BE2C (cell line): ENCODE results near the gene CEACAM5.
"Not testable (repeated sequence)": the region's sequence is repeated elsewhere in the genome, so short reads cannot be mapped to it uniquely, and the experiment has no call there.

Experiments used
- DNase-seq: peaks from one replicate; pipeline ENCODE4 v3.0.0-alpha.2; 2020
- H3K27me3 ChIP-seq: fragments of 250-450 bp; sonication (Bioruptor Pico); 2 replicates; pipeline ENCODE4 v1.5.1; 2020; ENCODE audit warnings: mild to moderate bottlenecking
- H3K36me3 ChIP-seq: fragments of 250-450 bp; sonication (Bioruptor Pico); 2 replicates; pipeline ENCODE4 v1.5.1; 2020; ENCODE audit warnings: mild to moderate bottlenecking
- H3K4me1 ChIP-seq: fragments of 250-450 bp; sonication (Bioruptor Pico); 2 replicates; pipeline ENCODE4 v1.5.1; 2020
- H3K4me3 ChIP-seq: 2 replicates; pipeline ENCODE4 v1.5.1; 2011; ENCODE audit warnings: low read depth, low read length
- H3K9me3 ChIP-seq: fragments of 250-450 bp; sonication (Bioruptor Pico); 2 replicates; pipeline ENCODE4 v1.5.1; 2020
- TF ChIP-seq, protein P1 (sequence below): IDR thresholded peaks from 2 replicates; pipeline ENCODE4 v1.5.1; 2012; ENCODE audit warnings: mild to moderate bottlenecking, low read depth, low read length

CEACAM5 gene

DNA sequence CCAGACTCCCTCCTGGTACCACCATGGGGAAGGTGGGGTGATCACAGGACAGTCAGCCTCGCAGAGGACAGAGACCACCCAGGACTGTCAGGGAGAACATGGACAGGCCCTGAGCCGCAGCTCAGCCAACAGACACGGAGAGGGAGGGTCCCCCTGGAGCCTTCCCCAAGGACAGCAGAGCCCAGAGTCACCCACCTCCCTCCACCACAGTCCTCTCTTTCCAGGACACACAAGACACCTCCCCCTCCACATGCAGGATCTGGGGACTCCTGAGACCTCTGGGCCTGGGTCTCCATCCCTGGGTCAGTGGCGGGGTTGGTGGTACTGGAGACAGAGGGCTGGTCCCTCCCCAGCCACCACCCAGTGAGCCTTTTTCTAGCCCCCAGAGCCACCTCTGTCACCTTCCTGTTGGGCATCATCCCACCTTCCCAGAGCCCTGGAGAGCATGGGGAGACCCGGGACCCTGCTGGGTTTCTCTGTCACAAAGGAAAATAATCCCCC is 505 bp upstream of the CEACAM5 start:
- H3K4me1 ChIP-seq, result no peaks in the 10 kb centered on the region
- H3K27me3 ChIP-seq, result peaks cover 48% of the 10 kb centered on the region
- no peak for DNase-seq
- H3K36me3 ChIP-seq, result no peaks in the 10 kb centered on the region
- TF ChIP-seq, protein P1, sequence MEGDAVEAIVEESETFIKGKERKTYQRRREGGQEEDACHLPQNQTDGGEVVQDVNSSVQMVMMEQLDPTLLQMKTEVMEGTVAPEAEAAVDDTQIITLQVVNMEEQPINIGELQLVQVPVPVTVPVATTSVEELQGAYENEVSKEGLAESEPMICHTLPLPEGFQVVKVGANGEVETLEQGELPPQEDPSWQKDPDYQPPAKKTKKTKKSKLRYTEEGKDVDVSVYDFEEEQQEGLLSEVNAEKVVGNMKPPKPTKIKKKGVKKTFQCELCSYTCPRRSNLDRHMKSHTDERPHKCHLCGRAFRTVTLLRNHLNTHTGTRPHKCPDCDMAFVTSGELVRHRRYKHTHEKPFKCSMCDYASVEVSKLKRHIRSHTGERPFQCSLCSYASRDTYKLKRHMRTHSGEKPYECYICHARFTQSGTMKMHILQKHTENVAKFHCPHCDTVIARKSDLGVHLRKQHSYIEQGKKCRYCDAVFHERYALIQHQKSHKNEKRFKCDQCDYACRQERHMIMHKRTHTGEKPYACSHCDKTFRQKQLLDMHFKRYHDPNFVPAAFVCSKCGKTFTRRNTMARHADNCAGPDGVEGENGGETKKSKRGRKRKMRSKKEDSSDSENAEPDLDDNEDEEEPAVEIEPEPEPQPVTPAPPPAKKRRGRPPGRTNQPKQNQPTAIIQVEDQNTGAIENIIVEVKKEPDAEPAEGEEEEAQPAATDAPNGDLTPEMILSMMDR, result no peak
- no peaks in the 10 kb centered on the region for H3K9me3 ChIP-seq
- no peak overlapping the region for H3K4me3 ChIP-seq

- not testable (repeated sequence) for H3K9me3 ChIP-seq, H3K36me3 ChIP-seq, DNase-seq, H3K4me3 ChIP-seq, H3K4me1 ChIP-seq
- H3K27me3 ChIP-seq, result peaks cover 55% of the 10 kb centered on the region
These were observed 1.1 kb downstream of the CEACAM5 start for GRCh38 chr19:41709516-41709915.

GRCh38 chr19:41709951-41710645 is 1.7 kb downstream of the CEACAM5 start:
- Histone ChIP-seq H3K9me3 (no peaks in the 10 kb centered on the region), H3K4me1 (no peaks in the 10 kb centered on the region), H3K36me3 (no peaks in the 10 kb centered on the region), H3K4me3 (no peak overlapping the region), H3K27me3 (peaks cover 55% of the 10 kb centered on the region)
- TF ChIP-seq, protein P1, result no peak
- DNase-seq, result no peak

DNA sequence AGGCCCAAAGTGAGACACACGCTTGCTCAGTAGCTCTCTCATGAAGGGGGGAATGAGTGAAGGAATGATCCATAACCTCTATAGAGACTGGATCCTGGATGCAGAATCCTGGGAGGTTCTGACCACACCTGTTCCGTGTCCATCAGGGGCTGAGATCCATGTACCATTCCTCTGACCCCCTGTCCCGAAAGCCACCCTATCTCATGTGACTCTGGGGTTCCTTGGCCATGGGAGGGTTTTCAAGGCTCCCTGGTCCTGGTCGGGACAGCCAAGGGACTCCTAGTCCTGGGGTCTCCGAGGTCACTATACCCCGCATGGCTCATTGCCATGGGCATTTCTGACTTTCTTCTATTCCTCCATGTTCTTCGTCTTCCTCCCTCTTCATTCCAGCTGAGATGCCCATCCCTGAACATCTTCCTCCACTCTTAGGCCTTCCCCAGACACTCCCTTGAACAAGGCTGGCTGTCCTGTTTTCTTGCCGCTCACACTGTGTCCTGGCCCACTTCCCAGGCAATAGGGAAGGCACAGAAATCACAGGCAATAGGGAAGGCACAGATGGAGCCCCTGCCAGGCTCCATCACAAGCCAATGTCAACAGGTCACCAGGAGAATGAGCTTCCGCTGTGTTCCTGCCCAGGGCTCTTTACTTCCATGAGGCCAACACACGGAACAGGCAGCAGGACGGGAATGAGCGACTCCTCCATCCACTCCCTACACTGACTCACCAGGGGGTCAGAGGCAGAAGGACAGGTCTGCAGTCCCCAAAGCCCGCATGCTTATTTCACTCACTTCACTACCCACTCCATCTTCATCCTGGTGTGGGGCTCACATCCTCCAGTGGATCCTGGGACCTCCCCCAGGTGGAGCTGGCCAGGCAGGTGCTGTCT is 3.2 kb downstream of the CEACAM5 start:
- H3K4me3 ChIP-seq, result no peak overlapping the region

DNA sequence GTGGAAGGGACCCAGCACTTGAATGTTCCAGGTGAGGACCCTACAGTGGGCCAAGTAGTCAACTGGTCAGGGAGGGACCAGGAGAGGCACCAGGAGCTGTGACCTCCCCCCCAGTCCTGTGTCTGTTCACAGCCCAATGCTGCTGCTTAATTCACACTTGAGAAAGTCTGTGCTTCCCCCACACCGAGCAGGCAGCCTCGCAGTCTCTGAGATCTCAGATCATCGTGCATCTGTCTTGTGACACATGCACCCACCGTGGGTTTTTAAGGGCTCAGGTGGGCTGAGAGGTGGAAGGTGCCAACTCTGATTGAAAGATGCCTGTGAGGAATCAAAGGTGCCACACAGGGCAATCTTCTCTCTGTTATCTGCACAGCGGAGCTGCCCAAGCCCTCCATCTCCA is 6.2 kb downstream of the CEACAM5 start:
- Histone ChIP-seq H3K4me1 (no peaks in the 10 kb centered on the region), H3K36me3 (no peaks in the 10 kb centered on the region)

More for the DNA sequence above, 3.2 kb downstream of the CEACAM5 start:
- DNase-seq, result no peak
- TF ChIP-seq, protein P1, result no peak
- Histone ChIP-seq H3K9me3 (no peaks in the 10 kb centered on the region), H3K4me1 (no peaks in the 10 kb centered on the region), H3K36me3 (no peaks in the 10 kb centered on the region), H3K27me3 (peaks cover 42% of the 10 kb centered on the region)

GRCh38 chr19:41718761-41719160 is 10.3 kb downstream of the CEACAM5 start:
- H3K9me3 ChIP-seq, result no peaks in the 10 kb centered on the region; the same call in 1 of the 2 replicates
- H3K36me3 ChIP-seq, result no peaks in the 10 kb centered on the region
- H3K27me3 ChIP-seq, result peaks cover 47% of the 10 kb centered on the region
- no peak overlapping the region for H3K4me3 ChIP-seq
- no peak for DNase-seq
- H3K4me1 ChIP-seq, result no peaks in the 10 kb centered on the region
- TF ChIP-seq, protein P1, result no peak

More for the DNA sequence above, 6.2 kb downstream of the CEACAM5 start:
- no peak for DNase-seq
- TF ChIP-seq, protein P1, result no peak
- H3K9me3 ChIP-seq, result no peaks in the 10 kb centered on the region
- peaks cover 52% of the 10 kb centered on the region for H3K27me3 ChIP-seq
- no peak overlapping the region for H3K4me3 ChIP-seq
